Mucosa of gallbladder (tissue), 1 donor: ENCODE results near the gene ADARB1. TPM values are rescaled to one million over a fixed set of nuclear protein-coding genes. Genes with fewer than 3 reads are reported as not detected.

Source experiments
- DNase-seq: peaks from one replicate; pipeline ENCODE4 v3.0.0-alpha.2; 2020; ENCODE audit warnings: low spot score
- total RNA-seq: library from RNA; stranded (reverse); gene quantifications from one replicate; pipeline ENCODE4 v1.2.1, GENCODE V29; 2021
- donor health status: DM: no; HTN: no; CAD: no.

Gene ADARB1
- total RNA-seq, 1 donor from 2014 or later, result 32.5 TPM

DNA sequence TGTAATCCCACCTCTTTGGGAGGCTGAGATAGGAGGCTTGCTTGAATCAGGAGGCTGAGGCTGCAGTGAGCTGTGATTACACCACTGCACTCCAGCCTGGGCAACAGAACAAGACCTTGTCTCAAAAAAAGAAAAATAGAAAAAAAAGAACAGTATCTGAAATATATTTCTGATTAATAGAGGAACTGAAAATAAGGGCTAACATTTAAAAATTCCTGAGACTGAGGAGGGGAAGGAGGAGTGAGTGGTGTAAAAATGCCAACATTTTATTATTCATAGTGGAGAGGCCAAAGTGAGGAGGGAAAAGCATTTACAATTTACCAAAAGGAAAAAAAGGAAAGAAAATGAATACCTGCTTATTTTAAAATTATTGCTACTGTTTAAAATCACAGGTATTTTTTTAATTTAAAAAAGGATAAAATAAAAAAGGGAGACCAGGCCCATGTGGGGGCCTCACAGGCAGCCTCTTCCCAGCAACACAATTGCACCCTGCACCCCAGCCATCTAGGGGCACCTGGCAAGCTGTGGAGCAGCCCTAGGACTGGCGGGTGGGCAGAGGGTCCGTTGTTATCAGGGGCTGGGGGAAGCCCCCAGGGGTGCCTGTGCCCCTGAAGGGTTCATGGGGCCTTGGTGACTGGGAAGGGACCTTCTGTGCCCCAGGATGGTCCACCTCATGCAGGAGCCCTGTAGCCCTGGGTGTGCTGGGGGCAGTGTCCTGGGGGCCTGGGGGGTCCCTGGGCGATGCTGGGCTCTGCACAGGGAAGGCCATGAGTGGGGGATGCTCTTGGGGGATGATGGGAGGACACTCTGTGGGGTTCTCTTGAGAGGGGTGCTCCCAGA, 34.8 kb upstream of the ADARB1 start:
- no peak for DNase-seq

DNA sequence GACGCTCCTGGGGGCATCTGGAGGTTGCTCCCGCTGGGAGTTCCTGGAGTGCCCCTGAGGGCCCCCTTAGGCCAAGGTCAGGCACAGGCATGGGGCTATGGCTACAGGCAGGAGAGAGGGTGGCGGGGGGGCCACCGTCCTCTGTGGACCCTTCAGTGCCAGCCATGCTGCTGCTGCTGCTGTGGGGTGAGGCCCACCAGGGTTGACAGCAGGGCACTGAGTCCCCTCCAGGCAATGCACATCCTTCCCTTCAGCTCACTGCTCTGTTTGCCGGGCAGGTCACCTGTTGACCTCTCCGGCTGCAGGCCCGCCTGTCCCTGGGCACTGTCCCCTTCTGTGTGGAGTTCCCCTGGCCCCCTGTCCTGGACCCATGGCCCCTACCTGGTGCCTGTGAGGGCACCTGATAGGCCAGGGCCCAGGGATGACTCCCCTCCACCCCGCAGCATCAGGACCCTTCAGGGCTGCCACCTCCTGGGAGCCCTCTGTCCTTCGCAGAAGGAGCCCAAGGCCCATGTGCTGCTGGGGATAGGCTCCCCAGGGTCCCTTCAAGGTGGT, 34.1 kb upstream of the ADARB1 start:
- no peak for DNase-seq

DNA sequence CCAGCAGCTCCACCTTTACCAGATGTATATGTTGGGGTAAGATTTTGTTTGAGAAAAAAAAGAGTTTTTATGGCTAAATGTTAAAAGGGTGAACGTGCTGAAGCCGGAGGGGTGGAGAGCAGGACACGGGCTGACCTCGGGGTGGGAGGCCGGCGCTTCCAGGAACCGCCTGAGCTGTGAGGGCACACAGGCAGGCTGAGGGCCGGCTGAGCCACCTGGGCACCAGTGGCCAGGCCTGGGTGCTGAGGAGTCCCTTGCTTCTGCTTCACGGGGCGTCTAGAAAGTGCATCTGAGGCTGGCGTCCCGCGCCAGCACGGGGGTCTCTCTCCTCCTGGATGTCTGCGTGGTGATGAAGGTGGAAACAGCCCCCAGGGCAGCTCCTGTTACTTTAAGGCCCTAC, 33.6 kb upstream of the ADARB1 start:
- no peak for DNase-seq

DNA sequence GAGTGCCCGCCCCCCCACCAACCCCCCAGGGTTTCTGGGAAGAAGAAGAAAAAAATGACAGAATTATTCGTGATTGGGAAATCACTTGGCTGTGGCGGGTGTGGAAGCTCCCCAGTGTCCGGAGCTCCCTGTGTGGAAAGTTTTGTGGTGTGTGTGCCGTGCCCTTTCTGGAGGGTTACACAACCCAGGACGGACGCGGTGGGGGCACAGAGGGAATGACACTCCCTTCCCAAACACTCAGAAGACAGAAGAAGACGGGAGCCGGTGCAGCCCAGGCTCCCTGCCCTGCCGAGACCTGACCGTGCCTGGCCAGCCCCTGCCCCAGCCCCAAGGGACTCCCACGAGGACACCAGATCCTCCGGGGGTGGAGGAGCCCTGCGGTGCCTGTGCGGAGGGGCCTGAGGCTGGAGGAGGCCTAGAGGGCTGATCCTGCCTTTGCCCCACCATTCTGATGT, 33.0 kb upstream of the ADARB1 start:
- peak; percentile 58 for DNase-seq

DNA sequence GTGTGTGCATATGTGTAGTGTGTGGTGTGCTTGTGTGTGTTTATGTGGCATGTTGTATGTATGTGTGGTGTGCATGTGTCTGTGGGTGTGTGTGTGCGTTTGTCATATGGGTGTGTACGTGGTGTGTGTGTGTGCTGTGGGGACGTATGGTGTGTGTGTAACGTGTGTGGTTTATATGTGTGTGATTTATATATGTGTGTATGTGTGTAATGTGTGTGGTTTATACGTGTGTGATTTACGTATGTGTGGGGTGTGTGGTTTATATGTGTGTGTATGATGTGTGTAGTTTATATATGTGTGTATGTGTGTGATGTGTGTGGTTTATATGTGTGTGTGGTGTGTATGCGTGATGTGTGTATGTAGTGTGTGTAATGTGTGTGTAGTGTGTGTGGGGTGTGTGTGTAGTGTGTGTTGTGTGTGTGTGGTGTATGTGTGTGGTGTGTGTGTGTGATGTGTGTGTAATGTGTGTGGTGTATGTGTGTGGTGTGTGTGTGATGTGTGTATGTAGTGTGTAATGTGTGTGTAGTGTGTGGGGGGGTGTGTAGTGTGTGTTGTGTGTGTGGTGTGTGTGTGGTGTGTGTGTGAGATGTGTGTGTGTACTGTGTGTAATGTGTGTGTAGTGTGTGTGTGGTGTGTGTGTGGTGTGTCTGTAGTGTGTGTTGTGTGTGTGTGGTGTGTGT, 32.3 kb upstream of the ADARB1 start:
- DNase-seq, result no peak

DNA sequence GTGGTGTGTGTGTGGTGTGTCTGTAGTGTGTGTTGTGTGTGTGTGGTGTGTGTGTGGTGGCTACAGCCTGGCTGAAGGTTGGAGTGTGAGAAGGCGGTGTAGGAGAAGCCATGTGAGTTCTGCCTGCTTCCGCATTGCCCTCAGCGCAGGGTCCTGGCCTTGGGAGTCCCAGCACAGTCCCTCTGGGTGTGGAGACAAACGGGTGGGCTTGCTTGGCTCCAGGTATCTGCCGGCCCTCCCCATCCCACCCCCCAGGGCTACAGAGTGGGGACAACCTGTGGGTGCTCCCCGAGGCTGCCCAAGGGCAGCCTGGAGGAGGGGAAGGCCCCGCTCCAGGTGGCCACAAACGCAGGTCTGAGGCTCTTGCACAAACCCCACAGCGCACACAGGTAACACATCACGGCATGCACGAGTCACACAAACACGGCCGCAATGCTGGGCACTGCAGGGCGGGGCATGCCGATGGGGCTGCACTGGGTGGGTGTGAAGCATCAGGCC, 31.7 kb upstream of the ADARB1 start:
- DNase-seq, result no peak

DNA sequence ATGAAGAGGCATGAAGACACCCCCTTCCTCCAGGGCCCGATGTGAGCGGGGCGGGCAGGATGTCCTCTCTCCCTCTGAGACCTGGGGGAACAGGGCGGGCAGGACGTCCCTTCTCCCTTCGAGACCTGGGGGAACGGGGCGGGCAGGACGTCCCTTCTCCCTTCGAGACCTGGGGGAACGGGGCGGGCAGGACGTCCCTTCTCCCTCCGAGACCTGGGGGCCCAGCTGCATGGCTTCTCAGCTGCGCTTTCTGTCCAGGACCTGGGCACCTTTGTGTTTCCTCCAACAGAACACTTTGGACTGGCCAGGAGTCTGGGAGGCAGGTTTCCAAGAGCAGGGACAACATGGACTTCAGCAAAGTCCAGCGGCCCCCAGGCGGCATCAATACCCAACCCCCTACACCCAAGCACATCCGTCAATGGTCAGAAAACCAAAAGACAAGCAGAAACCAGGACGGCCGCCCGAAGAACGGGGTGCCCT, 30.8 kb upstream of the ADARB1 start:
- DNase-seq, result no peak

DNA sequence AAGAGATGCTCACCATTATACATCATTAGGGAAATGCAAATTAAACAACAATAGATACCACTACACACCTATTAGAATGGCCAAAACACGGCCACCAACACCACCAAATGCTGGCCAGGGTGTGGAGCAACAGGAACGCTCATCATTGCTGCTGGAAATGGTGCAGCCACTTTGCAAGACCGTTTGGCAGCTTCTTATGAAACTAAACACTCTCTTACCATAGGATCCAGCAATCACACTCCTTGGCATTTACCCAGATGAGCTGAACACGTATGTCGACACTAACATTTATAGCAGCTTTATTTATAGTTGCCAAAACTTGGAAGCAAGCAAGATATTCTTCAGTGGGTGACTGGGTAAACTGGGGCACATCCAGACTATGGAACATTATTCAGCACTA, 28.9 kb upstream of the ADARB1 start:
- DNase-seq, result no peak

DNA sequence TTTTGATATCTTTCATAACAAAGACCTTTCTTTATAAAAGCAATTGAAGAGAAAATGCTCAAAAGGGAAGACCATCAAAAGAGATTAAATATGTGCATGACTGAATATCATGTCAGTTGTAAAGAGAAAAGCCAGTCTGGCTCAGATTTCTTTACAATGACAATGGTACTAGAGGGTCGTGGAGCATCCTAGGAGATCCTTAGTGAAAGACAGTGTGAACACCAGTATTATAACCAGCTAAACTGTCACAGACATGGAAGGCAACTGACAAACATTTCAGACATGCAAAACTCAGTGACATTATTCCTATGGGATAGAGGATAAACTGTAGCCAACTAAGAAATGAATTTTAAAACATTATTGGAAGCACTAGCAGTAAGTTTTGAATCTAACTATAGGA, 27.1 kb upstream of the ADARB1 start:
- DNase-seq, result no peak

DNA sequence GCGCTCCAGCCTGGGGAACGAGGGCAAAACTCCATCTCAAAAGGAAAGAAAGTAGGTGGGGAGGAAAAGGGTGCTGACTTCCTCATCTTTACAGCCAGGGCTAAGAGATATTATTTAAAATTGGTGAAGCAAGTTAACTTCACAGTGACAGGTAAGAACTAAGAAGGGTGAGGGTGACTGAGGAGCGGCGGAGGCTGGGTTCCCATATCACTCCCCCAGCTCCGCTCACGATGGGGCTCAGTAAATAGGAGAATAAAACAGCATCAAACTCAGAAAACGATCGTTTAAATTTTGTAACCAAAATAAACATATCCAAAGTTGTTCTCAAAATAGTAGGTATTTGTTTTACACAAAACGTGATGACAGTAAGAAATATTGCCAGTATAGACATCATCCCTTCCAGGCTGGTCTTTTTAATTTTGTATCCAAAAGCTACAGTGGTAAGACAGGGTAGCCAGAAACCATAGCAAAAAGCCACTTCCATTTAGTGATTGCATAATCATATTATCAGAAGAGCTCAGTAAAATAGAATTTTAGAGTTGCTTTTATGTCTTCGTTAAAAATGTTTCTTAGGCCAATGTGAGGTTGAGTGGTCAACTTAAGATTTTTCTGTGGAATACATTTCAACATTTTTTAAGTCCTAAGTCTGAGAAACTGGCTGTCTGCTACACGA, 26.2 kb upstream of the ADARB1 start:
- DNase-seq, result no peak

DNA sequence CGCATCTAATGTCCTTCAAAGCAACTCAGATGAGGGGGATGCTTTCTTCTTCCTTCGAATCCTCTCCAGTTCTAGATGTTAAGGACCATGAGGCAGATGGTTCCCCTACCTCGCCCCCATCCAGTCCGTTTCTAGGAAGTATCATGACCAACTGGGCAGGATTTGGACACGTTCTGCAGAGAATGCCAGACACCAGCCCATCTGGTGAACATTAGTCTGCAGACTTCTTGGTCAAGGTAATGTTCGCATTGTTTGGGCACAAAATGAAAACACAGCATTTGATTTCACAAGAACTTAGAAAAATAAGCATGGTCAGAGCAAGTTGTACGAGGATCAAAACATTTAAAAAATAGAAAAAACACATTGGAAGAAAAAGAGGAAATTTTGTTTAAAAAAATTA, 25.4 kb upstream of the ADARB1 start:
- no peak for DNase-seq

DNA sequence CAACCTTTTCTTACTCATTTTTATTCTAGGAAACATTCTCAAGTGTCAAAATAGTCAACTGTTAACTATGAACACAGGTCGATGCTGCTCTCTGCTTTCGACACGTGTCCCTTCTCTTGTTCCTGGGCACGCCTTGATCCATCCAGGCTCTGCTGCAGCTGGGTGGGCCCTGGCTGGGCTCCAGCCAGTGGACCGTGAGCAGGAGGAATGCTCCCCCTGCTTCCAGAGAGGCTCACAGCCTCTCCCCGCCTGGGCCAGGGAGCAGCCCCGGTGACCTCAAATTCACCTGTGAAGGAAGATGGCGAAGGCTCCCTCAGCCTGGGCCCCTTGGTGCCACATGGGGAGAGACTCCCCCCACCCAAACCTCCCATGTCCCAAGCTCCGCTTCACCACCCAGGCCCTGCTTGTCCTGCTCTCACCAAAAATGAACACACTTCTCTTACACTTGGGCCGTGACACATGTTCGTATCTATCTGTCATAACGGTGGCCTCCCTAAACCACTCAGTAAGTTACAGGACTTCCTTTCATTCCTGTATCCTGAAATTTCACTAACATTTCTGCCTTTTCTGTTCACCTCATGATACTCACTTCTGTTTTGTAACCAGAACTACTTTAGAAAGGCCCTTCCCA, 24.6 kb upstream of the ADARB1 start:
- no peak for DNase-seq

DNA sequence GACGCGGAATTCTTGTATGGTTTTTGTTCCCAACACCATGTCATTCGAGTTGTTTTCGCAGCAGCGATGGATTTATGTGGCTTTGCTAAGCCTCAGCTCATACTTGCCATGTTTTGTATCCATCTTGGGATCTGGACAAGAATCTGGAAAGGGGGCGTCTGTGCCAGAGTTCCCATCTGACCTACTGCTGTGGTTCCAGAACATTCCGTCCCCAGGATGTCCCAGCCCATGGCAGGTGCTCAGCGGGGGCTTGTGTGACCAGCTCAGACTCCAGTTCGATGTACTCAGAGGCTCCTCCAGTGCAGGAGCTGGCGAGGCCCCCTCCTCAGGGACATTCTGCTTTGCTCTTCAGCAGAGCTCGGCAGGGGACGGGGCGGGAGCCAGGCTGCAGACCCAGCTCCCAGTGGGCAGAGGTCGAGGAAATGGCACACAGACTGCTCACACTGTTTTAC, 24.0 kb upstream of the ADARB1 start:
- DNase-seq, result no peak

DNA sequence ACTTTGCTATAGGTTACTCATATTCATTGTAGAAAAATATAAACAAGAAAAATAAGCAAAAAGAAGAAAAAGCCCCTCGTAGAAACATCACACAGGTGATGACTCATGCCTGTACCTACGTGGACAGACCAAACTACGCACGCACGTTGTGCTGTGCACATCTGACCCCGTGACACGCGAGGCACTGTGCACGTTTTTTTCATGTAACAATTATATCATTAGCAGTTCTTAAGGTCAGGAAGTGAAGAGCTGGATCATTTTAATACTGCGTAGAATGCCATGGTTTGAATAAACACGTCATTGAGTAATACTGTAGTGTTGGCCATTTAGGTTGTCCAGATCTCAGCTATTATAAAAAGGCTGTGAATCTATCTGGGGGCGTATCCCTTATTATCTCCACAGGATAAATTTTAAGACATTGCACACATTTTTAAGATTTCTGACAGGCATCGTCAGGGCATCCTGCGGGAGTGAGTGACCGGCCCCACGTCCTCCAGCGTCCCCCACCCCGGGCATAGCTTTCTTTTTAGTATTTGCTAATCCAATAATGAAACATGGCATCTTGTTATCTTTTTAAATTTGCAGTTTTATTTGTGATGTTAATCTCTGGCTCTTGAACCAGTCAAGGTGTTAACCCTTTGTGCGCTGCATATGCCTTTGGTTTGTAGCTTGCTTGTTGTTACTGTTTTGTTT, 23.4 kb upstream of the ADARB1 start:
- DNase-seq, result no peak

DNA sequence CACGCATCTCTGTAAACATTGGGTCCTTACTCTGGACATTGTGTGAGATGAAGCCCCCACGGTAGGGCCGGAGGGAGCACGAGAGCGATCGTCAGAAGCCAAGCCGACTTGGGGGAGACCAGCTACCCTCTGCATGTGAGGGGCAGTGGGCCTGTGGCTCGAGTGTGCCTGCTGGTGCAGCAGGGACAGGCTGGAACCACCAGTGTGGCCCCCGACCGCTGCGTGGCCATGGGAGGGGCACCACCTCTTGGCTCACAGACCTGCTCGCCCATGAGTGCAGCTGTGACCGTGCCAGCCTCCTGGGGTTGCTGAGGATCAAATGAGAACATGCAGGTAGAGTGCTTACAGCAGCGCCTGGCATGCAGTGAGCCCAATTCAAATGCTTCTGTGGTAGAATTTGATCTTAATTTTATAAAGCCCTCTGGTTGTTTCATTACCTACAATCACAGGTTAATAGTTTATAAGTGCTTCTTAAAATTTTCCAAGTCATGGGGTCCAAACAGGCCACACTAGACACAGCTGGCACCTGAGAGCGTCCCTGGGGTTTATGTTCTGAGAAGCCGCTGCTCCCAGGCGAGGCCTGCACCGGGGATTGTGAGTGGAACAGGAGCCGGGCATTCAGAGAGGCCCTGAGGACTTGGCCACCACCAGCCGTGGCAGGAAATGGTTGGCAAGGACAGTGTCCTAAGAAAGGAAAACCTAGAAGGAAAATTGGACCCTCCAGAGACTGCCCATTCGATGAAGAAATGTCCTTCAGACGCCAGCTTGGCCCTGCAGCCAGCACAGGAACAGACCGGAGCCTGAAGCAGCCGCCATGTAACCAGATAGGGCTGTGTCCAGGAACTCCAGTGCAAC, 22.6 kb upstream of the ADARB1 start:
- DNase-seq, result no peak

DNA sequence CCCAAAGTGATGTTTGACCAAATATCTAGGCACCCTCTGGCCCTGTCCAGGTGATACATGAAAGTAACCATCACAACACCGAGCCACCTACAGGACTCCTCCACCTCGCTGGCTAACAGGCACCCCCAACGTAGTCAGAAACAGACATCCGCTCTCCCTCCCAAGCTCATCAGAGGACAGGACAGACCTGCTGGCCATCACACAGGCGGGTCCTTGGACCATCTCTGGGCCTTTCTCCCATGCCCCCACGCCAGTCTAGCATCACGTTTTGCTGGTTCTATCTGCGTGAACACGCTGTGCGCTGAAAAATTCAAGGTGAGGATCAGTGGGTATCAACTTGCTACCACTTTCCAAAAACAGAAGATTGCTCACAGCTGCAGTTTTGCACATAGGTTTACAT, 21.4 kb upstream of the ADARB1 start:
- DNase-seq, result no peak

DNA sequence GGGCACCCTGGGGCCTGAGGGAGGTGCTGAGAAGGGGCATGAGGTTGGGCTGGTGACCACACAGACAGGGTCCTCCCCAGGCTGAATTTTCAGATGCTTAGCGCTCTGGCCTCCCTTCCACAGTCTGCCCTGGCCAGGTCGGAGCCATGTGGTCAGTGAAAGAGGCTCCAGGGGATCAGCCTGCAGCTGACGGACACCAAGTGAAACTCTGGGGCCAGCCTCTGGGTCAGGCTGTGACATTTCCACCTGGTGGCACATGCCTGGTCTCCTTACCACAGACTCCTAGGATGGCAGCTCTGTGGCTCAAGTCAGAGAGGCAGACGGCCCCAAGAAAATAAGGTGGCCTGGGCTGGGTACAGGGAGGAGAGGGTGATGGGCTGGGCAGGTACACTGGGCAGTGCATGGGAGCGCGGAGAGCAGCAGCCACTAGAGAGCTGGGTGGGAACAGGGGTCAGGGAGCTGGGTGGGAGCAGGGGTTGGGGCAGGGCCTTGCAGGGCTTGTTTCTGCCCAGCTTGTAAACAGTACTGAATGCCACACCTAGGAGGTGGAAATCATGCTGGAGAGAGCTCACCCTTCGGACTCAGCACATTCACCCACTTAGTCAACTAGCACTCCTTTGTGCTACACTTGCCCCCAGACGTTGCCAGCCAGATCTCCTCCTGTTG, 20.7 kb upstream of the ADARB1 start:
- no peak for DNase-seq

DNA sequence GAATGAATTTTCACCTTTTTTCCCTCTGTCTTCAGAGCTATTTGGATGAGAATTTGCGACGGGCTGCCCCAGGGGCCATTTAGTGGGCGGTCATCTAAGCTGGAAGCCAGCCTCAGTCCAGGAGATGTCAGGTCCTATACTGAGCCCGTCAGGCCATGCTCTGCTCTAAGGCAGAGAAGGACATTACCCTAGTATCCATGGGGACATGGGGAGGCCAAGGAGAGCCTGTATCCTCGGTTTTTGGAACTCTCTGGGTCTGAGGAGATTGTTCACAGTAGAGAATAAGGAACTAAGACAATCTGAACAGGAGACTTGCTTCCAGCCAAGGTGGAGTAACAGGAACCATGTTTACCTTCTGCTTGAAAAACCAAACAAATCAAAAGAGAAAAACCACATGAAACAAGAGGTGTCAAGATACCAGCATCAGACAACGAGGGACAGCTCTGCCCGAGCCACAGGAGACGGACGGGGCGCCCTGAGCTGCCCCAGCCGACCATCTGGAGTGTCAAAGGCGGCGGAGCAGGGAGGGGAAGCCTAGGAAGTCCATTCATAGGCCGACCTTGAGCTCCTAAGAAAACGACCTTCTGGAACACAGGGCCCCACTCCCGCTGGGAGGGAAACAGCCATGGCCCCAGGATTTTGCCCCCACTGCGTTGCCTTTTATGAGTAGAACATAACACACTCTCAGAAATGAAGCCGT, 20.0 kb upstream of the ADARB1 start:
- no peak for DNase-seq
